Activated naive CD8-positive, alpha-beta T cell treated with anti-CD3 and anti-CD28 coated beads for 36 hours (primary cell): ENCODE measurements around the gene SLC12A3. TPM values are rescaled to one million over a fixed set of nuclear protein-coding genes. Genes with fewer than 3 reads are reported as not detected.

ENCODE experiments used
- DNase-seq: peaks from one replicate; pipeline ENCODE4 v3.0.0; 2021
- H3K27ac Mint-ChIP-seq: one replicate; pipeline ENCODE4 v1.8.0; 2022; ENCODE audit warnings: mild to moderate bottlenecking, moderate library complexity, mixed read lengths
- H3K27me3 Mint-ChIP-seq: one replicate; pipeline ENCODE4 v1.8.0; 2022; ENCODE audit warnings: mild to moderate bottlenecking, mixed read lengths
- H3K36me3 Mint-ChIP-seq: one replicate; pipeline ENCODE4 v1.8.0; 2021; ENCODE audit warnings: mild to moderate bottlenecking, mixed read lengths
- H3K4me1 Mint-ChIP-seq: one replicate; pipeline ENCODE4 v1.8.0; 2021; ENCODE audit warnings: mixed read lengths
- H3K4me3 Mint-ChIP-seq: one replicate; pipeline ENCODE4 v1.8.0; 2022; ENCODE audit warnings: mild to moderate bottlenecking, moderate library complexity, mixed read lengths
- H3K9me3 Mint-ChIP-seq: one replicate; pipeline ENCODE4 v1.8.0; 2022; ENCODE audit warnings: mixed read lengths
- total RNA-seq, 2 experiments: library from RNA; stranded (reverse); gene quantifications; one replicate each; pipeline ENCODE4 v1.2.3, GENCODE V29; 2021

SLC12A3 gene
- total RNA-seq, 2 experiments from 2014 or later = 0.04 TPM; not detected in 1

GRCh38 chr16:56911771-56912571, 47.0 kb downstream of the SLC12A3 start:
- no peak overlapping the region for H3K4me3 Mint-ChIP-seq
- H3K36me3 Mint-ChIP-seq = no peaks in the 10 kb centered on the region
- no peaks in the 10 kb centered on the region for H3K9me3 Mint-ChIP-seq
- no peak for DNase-seq
- H3K27me3 Mint-ChIP-seq = peaks cover 4% of the 10 kb centered on the region
- peaks cover 40% of the 10 kb centered on the region for H3K4me1 Mint-ChIP-seq
- H3K27ac Mint-ChIP-seq = peak overlapping the region; percentile 42

DNA sequence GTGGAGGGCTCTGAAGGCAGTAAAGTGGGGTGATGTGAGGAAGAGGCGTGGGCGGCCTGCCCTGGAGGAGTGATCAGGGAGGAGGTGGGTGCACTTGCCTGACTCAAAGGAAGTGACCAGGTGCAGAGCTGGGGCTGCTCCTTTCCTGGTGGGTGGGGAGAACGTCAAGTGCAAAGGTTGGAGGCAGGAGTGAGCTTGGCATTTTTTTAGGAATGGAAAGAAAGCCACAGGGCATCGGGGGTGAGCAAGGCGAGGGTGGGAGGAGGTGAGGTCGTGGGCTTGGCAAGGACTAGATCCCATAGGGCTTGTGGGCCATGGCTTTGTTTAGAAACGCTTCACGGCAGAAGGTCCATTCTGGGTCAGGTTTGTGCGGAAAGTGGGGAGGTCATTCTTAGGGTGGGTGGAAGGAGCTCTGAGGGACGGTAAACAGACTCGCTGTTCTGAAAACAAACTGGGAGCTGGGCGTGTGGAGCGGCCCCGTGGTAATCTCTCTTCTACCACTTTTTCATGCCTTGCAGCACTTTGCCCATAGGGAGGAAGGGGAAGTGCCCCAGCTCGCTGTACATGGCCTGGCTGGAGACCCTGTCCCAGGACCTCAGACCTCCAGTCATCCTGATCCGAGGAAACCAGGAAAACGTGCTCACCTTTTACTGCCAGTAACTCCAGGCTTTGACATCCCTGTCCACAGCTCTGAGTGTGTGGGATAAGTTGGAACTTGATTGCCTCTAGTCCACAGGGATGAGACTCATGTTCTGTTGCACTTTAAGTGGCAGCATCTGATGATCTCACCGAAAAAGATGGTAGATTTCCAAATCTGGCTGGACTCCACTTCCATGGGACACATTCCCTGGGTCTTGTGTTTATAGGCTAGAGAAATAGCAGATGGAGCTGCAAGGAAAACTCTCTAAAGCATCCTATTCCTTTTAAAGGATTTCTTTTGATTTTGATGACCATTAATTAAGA, 48.0 kb downstream of the SLC12A3 start:
- H3K27me3 Mint-ChIP-seq = peaks cover 4% of the 10 kb centered on the region
- H3K36me3 Mint-ChIP-seq = peaks cover 4% of the 10 kb centered on the region
- peaks cover 51% of the 10 kb centered on the region for H3K4me1 Mint-ChIP-seq
- H3K4me3 Mint-ChIP-seq = no peak overlapping the region
- peak overlapping the region; percentile 32 for H3K27ac Mint-ChIP-seq
- H3K9me3 Mint-ChIP-seq = peaks cover 2% of the 10 kb centered on the region
- no peak for DNase-seq

- peaks cover 4% of the 10 kb centered on the region for H3K36me3 Mint-ChIP-seq
- peaks cover 56% of the 10 kb centered on the region for H3K4me1 Mint-ChIP-seq
- H3K9me3 Mint-ChIP-seq = peaks cover 2% of the 10 kb centered on the region
- no peak for DNase-seq
- H3K4me3 Mint-ChIP-seq = no peak overlapping the region
- H3K27ac Mint-ChIP-seq = no peak overlapping the region
- H3K27me3 Mint-ChIP-seq = peaks cover 4% of the 10 kb centered on the region
Observed at GRCh38 chr16:56914896-56915295, 49.9 kb downstream of the SLC12A3 start.

DNA sequence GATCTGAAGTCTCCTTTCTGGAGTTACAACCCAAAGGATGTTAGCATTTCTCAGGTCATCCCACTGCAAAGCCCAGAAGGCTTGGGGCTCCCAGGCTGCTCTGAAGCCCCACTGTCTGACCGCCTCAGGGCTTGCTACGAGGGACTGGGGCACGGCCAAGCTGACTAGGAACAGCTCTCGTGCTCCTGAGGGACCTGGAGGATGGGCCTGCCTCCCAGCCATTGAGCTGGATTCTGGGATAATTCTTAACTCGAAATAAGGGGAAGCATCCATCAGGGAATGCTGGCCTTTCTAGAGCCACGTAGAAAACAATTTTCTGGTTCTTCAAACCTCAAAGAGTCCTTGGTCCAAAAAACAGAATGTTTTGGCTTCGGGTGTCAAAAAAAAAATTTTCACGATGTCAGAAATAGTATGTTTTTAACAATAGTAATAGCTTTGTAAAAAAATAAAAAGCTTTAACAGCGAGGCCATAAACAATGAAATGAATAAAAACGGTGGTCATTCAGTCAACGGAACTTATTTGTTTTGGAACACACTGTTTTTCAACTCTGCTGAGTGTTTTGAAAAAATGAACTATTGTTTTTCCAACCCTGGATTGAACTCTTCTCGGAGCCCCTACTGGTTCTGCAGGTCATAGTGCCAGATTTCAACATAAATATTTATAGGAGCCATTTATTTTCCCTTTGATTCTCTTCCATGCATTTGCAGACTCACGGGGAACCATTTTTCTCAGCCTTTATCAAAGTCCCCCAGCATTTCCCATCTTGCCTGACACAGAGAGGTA, 50.5 kb downstream of the SLC12A3 start:
- Mint-ChIP-seq H3K4me1 (peaks cover 51% of the 10 kb centered on the region), H3K27ac (no peak overlapping the region), H3K9me3 (peaks cover 2% of the 10 kb centered on the region), H3K27me3 (peaks cover 4% of the 10 kb centered on the region), H3K36me3 (peaks cover 4% of the 10 kb centered on the region), H3K4me3 (no peak overlapping the region)
- DNase-seq = no peak

DNA sequence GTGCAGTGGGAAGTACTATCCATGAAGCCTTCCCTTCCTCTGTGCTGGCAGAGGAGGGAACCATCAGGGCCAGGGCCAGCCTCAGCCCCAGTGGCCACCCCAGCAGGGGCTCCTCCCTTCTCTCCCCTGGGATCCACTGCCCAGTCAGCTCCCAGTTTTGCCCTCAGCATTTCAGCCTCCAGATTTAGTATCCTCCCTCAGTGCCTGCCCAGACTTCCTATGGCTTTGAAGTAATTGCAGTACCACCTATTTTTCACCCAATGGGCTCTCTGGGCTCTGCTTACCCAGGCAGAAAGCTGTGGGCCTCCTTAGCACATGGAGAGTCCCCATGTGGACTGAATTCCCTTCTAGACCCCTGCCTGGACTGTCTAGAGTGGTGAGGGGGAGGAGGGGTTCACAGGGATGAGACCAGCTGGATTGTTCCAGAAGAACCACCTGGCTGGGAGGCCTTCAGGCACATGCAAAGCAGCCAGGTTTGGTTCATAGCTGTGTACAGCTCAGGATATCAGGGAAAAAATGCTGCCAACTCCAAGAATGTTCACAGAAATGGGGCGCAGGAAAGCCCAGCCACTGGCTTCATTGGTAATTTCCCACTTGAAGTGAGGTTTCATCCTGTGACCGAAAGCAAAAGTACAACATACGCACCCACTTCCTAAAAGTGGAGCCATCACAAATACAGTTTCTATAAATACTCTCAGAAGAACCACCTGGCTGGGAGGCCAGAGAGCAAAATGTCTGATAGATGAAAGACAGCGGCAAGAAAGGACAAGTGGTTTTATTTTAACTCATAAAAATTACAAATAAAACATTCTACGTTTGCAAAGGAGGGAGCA, 51.8 kb downstream of the SLC12A3 start:
- Mint-ChIP-seq H3K27me3 (peaks cover 4% of the 10 kb centered on the region), H3K4me1 (peaks cover 39% of the 10 kb centered on the region), H3K27ac (peak overlapping the region; percentile 89), H3K4me3 (peak overlapping the region; percentile 46), H3K9me3 (peaks cover 2% of the 10 kb centered on the region), H3K36me3 (peaks cover 4% of the 10 kb centered on the region)
- peak; percentile 38 for DNase-seq

GRCh38 chr16:56918467-56919012, 53.5 kb downstream of the SLC12A3 start:
- DNase-seq = no peak
- Mint-ChIP-seq H3K27me3 (peaks cover 4% of the 10 kb centered on the region), H3K4me1 (peaks cover 27% of the 10 kb centered on the region), H3K9me3 (peaks cover 2% of the 10 kb centered on the region), H3K27ac (no peak overlapping the region), H3K4me3 (no peak overlapping the region), H3K36me3 (peaks cover 4% of the 10 kb centered on the region)

DNA sequence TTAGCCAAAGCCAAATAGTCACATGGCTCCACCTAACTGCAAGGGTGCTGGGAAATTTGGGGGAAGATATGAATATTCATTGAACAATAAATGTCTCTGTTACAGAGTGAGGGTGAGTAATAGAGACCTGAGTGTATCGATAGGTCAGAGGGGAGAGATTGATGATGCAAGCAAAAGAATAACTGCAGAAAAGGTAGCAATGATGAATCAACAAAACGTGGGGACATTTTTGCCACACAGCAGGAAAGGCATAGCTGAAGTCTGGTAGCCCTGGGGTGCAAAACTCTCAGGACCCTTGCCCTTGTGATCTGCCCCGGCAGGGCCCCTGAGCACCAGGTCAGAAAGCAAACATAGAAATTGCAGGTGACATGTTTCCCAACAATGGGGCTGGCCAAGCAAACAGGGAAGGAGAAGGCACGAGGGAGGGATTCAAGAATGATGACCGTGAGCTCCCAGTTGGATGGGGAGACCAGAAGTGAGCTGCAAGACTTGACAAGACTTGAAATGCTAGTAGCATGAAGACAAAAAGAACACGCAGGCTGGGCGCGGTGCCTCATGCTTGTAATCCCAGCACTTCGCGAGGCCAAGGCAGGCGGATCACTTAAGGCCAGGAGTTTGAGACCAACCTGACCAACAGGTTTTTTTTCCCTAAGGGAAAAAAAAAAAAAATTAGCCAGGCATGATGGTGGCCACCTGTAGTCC, 54.2 kb downstream of the SLC12A3 start:
- no peak overlapping the region for H3K4me3 Mint-ChIP-seq
- peaks cover 4% of the 10 kb centered on the region for H3K36me3 Mint-ChIP-seq
- H3K27me3 Mint-ChIP-seq = peaks cover 4% of the 10 kb centered on the region
- H3K27ac Mint-ChIP-seq = no peak overlapping the region
- DNase-seq = no peak
- peaks cover 2% of the 10 kb centered on the region for H3K9me3 Mint-ChIP-seq
- H3K4me1 Mint-ChIP-seq = peaks cover 27% of the 10 kb centered on the region

DNA sequence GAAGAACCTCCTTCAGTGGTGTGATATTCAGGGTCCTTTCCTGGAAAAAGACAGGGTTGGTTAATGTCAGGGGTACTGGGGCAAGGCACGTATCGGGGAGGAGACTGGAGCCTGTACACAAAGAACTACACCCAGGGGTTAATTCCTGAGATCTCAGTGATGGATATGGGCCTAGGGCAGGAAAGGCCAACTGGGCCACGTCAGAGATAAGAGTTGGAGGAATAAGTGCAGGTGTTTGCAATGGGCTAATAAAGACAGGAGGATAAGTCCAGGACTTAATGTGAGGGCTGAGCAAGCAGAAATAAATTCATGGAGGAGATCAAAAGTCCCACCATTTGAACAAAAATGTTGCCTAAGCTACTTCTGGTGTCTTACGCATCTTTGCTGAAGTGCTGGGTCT, 56.6 kb downstream of the SLC12A3 start:
- no peak overlapping the region for H3K4me3 Mint-ChIP-seq
- H3K9me3 Mint-ChIP-seq = peaks cover 2% of the 10 kb centered on the region
- DNase-seq = no peak
- no peak overlapping the region for H3K27ac Mint-ChIP-seq
- peaks cover 24% of the 10 kb centered on the region for H3K4me1 Mint-ChIP-seq
- peaks cover 4% of the 10 kb centered on the region for H3K36me3 Mint-ChIP-seq
- no peaks in the 10 kb centered on the region for H3K27me3 Mint-ChIP-seq

GRCh38 chr16:56923481-56924091, 58.6 kb downstream of the SLC12A3 start:
- no peak overlapping the region for H3K4me3 Mint-ChIP-seq
- H3K27ac Mint-ChIP-seq = no peak overlapping the region
- H3K36me3 Mint-ChIP-seq = peaks cover 2% of the 10 kb centered on the region
- no peak for DNase-seq
- peaks cover 5% of the 10 kb centered on the region for H3K4me1 Mint-ChIP-seq
- no peaks in the 10 kb centered on the region for H3K27me3 Mint-ChIP-seq
- H3K9me3 Mint-ChIP-seq = no peaks in the 10 kb centered on the region

DNA sequence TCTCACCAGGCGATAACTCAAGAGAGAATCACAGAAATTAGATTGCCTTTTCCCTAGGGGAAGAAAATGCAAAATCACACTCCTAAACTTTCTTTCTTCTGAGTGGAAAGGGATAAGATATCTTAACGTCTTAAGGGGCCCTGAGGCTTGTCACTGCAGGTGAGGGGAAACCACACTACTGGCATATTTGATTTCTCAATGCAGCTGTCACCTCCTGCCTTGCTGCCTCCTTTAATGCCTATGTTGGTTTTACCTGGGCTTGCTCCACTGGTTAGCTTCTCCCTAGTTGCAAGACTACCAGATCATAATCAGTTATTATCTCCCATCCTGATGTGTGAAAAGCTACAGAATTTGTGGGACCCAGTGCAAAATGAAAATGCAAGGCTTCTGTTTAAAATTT, 62.5 kb downstream of the SLC12A3 start:
- Mint-ChIP-seq H3K27ac (no peak overlapping the region), H3K27me3 (no peaks in the 10 kb centered on the region), H3K36me3 (peaks cover 3% of the 10 kb centered on the region), H3K9me3 (no peaks in the 10 kb centered on the region), H3K4me1 (peaks cover 14% of the 10 kb centered on the region), H3K4me3 (no peak overlapping the region)
- no peak for DNase-seq

DNA sequence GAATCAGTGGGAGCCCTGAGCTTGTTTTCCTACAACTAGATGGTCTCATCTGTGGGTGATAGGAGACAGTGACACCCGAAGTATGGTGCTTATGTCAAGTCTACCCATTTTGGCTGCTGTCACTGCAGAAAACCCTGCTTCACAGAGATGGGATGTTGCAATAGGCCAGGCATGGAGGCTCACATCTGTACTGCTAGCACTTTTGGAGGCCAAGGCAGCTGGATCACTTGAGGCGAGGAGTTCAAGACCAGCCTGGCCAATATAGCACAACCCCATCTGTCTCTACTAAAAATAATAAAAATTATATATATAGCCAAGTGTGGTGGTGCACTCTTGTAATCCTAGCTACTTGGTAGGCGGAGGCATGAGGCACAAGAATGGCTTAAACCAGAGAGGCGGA, 64.6 kb downstream of the SLC12A3 start:
- Mint-ChIP-seq H3K36me3 (peaks cover 23% of the 10 kb centered on the region), H3K9me3 (no peaks in the 10 kb centered on the region), H3K4me1 (peaks cover 20% of the 10 kb centered on the region), H3K27me3 (no peaks in the 10 kb centered on the region), H3K27ac (no peak overlapping the region), H3K4me3 (no peak overlapping the region)
- no peak for DNase-seq

GRCh38 chr16:56930486-56931270, 65.7 kb downstream of the SLC12A3 start:
- Mint-ChIP-seq H3K36me3 (peaks cover 34% of the 10 kb centered on the region), H3K4me3 (peak overlapping the region; percentile 98), H3K9me3 (no peaks in the 10 kb centered on the region), H3K27ac (peak overlapping the region; percentile 97), H3K27me3 (no peaks in the 10 kb centered on the region), H3K4me1 (peaks cover 26% of the 10 kb centered on the region)
- DNase-seq = no peak
